HepG2 (cell line): Measurements from ENCODE around the gene UBB. TPM values are rescaled to one million over a fixed set of nuclear protein-coding genes. Genes with fewer than 3 reads are reported as not detected.

Source experiments
- DPF2 ChIP-seq: sonication (generic); formaldehyde crosslinking; IDR thresholded peaks from 2 replicates; pipeline ENCODE4 v1.4.0; 2020; ENCODE audit warnings: mild to moderate bottlenecking, low read depth, missing genetic modification reagents, borderline replicate concordance
- ERF ChIP-seq: IDR thresholded peaks from 2 replicates; pipeline ENCODE4 v1.6.1; 2018; ENCODE audit warnings: missing biosample characterization, missing genetic modification reagents
- FOSL2 ChIP-seq: sonication (generic); formaldehyde crosslinking; IDR thresholded peaks from 2 replicates; pipeline ENCODE4 v1.4.0; 2020; ENCODE audit warnings: missing genetic modification reagents
- KIAA2018 ChIP-seq: sonication (generic); formaldehyde crosslinking; IDR thresholded peaks from 2 replicates; pipeline ENCODE4 v1.5.0; 2020; ENCODE audit warnings: mild to moderate bottlenecking, missing genetic modification reagents, borderline replicate concordance
- MAZ ChIP-seq, 2 experiments: sonication (generic) in 1 of 2; formaldehyde crosslinking in 1 of 2; IDR thresholded peaks; 2 replicates each; pipeline versions ENCODE4 v1.5.0 to v1.6.1; 2012 to 2020; ENCODE audit warnings: low read depth in 2 of 2, mild to moderate bottlenecking in 2 of 2, borderline replicate concordance in 1 of 2, improper control_type of control experiment in 1 of 2, low read length in 1 of 2, missing genetic modification reagents in 1 of 2, moderate library complexity in 1 of 2
- NFKB2 ChIP-seq: sonication (generic); formaldehyde crosslinking; IDR thresholded peaks from 2 replicates; pipeline ENCODE4 v1.4.0; 2020; ENCODE audit warnings: missing genetic modification reagents, borderline replicate concordance
- PAF1 ChIP-seq: IDR thresholded peaks from 2 replicates; pipeline ENCODE4 v1.6.1; 2016; ENCODE audit warnings: missing genetic modification reagents, missing compliant biosample characterization
- ZBTB3 ChIP-seq: sonication (generic); formaldehyde crosslinking; IDR thresholded peaks from 2 replicates; pipeline ENCODE4 v1.4.0; 2020; ENCODE audit warnings: low read depth, mild to moderate bottlenecking, moderate library complexity, missing genetic modification reagents, borderline replicate concordance
- ZNF230 ChIP-seq: sonication (generic); formaldehyde crosslinking; IDR thresholded peaks from 2 replicates; pipeline ENCODE4 v1.4.0; 2020; ENCODE audit warnings: mild to moderate bottlenecking, missing genetic modification reagents
- ZNF331 ChIP-seq: sonication (generic); formaldehyde crosslinking; IDR thresholded peaks from 2 replicates; pipeline ENCODE4 v1.4.0; 2020; ENCODE audit warnings: missing genetic modification reagents
- ZNF441 ChIP-seq: sonication (generic); formaldehyde crosslinking; IDR thresholded peaks from 2 replicates; pipeline ENCODE4 v1.7.0; 2021; ENCODE audit warnings: missing genetic modification reagents, borderline replicate concordance
- ZNF75D ChIP-seq: sonication (generic); formaldehyde crosslinking; IDR thresholded peaks from 2 replicates; pipeline ENCODE4 v1.8.1; 2023; ENCODE audit warnings: missing genetic modification reagents, mild to moderate bottlenecking, borderline replicate concordance
- ZNF891 ChIP-seq: sonication (generic); formaldehyde crosslinking; IDR thresholded peaks from 2 replicates; pipeline ENCODE4 v1.5.0; 2020; ENCODE audit warnings: mild to moderate bottlenecking, missing genetic modification reagents
- polyA plus RNA-seq, 8 experiments: library from polyadenylated mRNA; depleted of rRNA in 3 of 8; stranded (reverse) in 7 of 8; unstranded in 1 of 8; fragments of >200 nt; fragmentation: Illumina TruSeq in 4 of 8; extraction: Trizol in 4 of 8; gene quantifications; 2 replicates each; pipeline versions ENCODE4 v1.2.1 to v1.2.3, GENCODE V29; 2011 to 2016; ENCODE audit warnings: low read depth in 4 of 8, missing spikeins in 1 of 8, mixed read lengths in 1 of 8; ENCODE audit not compliant: insufficient read depth in 1 of 8
- total RNA-seq, 5 experiments: library from RNA; depleted of rRNA; stranded (reverse); fragments of >200 nt; fragmentation: Illumina TruSeq; extraction: Trizol; gene quantifications; 2 replicates each; pipeline ENCODE4 v1.2.3, GENCODE V29; 2016; ENCODE audit warnings: low read depth in 1 of 5
- TF ChIP-seq, protein P1 (sequence below): sonication (generic); formaldehyde crosslinking; IDR thresholded peaks from 2 replicates; pipeline ENCODE4 v1.4.0; 2020; ENCODE audit warnings: missing genetic modification reagents
- TF ChIP-seq, protein P2 (sequence below): sonication (generic); formaldehyde crosslinking; IDR thresholded peaks from 2 replicates; pipeline ENCODE4 v1.4.0; 2020; ENCODE audit warnings: mild to moderate bottlenecking, missing genetic modification reagents

UBB gene
- total and polyA plus RNA-seq, 2 of the 13 experiments (the other 11 are each of a cell fraction or from before 2014, with no cell fraction given), result 1,130 to 2,066 TPM

GRCh38 chr17:16425698-16426659, 45.1 kb downstream of the UBB start (continued):
- TF ChIP-seq KIAA2018 (CRISPR knock-in tag), result no peak
- no peak for TF ChIP-seq ZNF230 (CRISPR knock-in tag)
- TF ChIP-seq, protein P1, sequence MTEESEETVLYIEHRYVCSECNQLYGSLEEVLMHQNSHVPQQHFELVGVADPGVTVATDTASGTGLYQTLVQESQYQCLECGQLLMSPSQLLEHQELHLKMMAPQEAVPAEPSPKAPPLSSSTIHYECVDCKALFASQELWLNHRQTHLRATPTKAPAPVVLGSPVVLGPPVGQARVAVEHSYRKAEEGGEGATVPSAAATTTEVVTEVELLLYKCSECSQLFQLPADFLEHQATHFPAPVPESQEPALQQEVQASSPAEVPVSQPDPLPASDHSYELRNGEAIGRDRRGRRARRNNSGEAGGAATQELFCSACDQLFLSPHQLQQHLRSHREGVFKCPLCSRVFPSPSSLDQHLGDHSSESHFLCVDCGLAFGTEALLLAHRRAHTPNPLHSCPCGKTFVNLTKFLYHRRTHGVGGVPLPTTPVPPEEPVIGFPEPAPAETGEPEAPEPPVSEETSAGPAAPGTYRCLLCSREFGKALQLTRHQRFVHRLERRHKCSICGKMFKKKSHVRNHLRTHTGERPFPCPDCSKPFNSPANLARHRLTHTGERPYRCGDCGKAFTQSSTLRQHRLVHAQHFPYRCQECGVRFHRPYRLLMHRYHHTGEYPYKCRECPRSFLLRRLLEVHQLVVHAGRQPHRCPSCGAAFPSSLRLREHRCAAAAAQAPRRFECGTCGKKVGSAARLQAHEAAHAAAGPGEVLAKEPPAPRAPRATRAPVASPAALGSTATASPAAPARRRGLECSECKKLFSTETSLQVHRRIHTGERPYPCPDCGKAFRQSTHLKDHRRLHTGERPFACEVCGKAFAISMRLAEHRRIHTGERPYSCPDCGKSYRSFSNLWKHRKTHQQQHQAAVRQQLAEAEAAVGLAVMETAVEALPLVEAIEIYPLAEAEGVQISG (CRISPR knock-in tag), result peak; percentile 52
- no peak for TF ChIP-seq MAZ (IDR thresholded peaks at IDR 0.05; ENCODE audit: borderline replicate concordance, low read depth, low read length)
- TF ChIP-seq MAZ (CRISPR knock-in tag; IDR thresholded peaks at IDR 0.05; ENCODE audit: low read depth), result peak; percentile 62; the same call in 1 of the 2 replicates
- TF ChIP-seq ZBTB3, result no peak
- TF ChIP-seq NFKB2 (CRISPR knock-in tag), result 0 out of 2 replicates have a peak, but pooled peaks have one; percentile 57
- TF ChIP-seq ZNF441 (CRISPR knock-in tag), result no peak
- TF ChIP-seq ZNF331, result 0 out of 2 replicates have a peak, but pooled peaks have one; percentile 15
- no peak for TF ChIP-seq ZNF75D
- TF ChIP-seq PAF1 (CRISPR knock-in tag), result no peak
- TF ChIP-seq ERF, result 0 out of 2 replicates have a peak, but pooled peaks have one; percentile 26
- TF ChIP-seq, protein P2, sequence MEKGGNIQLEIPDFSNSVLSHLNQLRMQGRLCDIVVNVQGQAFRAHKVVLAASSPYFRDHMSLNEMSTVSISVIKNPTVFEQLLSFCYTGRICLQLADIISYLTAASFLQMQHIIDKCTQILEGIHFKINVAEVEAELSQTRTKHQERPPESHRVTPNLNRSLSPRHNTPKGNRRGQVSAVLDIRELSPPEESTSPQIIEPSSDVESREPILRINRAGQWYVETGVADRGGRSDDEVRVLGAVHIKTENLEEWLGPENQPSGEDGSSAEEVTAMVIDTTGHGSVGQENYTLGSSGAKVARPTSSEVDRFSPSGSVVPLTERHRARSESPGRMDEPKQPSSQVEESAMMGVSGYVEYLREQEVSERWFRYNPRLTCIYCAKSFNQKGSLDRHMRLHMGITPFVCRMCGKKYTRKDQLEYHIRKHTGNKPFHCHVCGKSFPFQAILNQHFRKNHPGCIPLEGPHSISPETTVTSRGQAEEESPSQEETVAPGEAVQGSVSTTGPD, result 0 out of 2 replicates have a peak, but pooled peaks have one; percentile 50
- no peak for TF ChIP-seq ZNF891 (CRISPR knock-in tag)
- TF ChIP-seq DPF2 (CRISPR knock-in tag), result no peak
- TF ChIP-seq FOSL2 (CRISPR knock-in tag), result no peak
